Measurements from ENCODE around the gene CHST10. TPM values are rescaled to one million over a fixed set of nuclear protein-coding genes. Genes with fewer than 3 reads are reported as not detected.

Gene CHST10
- total RNA-seq, 1 experiment from 2014 or later = 24.4 TPM

DNA sequence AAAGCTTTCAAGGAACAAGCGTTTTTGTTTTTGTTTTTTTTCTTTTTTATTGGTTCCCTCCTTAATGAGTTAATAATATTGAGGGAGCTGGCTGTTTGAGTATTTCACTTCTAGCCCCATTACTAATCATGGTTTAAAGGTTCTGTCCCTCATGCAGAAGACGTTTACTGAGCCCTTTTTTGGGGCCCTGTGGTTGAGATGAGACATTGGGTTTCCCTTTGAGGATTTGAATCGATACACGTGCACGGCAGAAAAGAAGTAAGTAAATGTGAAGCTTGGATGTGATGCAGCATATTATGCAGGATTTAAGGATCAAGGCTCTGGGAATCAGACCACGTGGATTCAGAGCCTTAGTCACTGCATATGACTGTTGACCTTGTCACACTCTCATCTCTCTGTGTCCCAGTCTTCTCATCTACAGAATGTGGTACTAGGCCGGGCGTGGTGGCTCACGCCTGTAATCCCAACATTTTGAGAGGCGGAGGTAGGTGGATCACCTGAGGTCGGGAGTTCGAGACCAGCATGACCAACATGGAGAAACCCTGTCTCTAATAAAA lies 1.0 kb upstream of the CHST10 start:
- Mint-ChIP-seq H3K36me3 (no peaks in the 10 kb centered on the region), H3K4me3 (peak overlapping the region; percentile 82), H3K27ac (no peak overlapping the region), H3K4me1 (peaks cover 40% of the 10 kb centered on the region), H3K27me3 (ENCODE audit: low read depth) (no peaks in the 10 kb centered on the region), H3K9me3 (no peaks in the 10 kb centered on the region)
- ChIA-PET POLR2A (interaction anchor here (0.7 kb wide), 1 partner anchor 474 kb away, joined by 6 read pairs; no protein-coding TSS in a partner anchor), CTCF (interaction anchor here (0.6 kb wide), 1 partner anchor 200 kb away, joined by 5 read pairs; no protein-coding TSS in a partner anchor)
- DNase-seq (ENCODE audit: low spot score) (no peak), ATAC-seq (no peak)
- TF ChIP-seq, protein P1, sequence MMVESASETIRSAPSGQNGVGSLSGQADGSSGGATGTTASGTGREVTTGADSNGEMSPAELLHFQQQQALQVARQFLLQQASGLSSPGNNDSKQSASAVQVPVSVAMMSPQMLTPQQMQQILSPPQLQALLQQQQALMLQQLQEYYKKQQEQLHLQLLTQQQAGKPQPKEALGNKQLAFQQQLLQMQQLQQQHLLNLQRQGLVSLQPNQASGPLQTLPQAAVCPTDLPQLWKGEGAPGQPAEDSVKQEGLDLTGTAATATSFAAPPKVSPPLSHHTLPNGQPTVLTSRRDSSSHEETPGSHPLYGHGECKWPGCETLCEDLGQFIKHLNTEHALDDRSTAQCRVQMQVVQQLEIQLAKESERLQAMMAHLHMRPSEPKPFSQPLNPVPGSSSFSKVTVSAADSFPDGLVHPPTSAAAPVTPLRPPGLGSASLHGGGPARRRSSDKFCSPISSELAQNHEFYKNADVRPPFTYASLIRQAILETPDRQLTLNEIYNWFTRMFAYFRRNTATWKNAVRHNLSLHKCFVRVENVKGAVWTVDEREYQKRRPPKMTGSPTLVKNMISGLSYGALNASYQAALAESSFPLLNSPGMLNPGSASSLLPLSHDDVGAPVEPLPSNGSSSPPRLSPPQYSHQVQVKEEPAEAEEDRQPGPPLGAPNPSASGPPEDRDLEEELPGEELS (CRISPR knock-in tag; IDR thresholded peaks at IDR 0.05) = no peak
- TF ChIP-seq, protein P2, sequence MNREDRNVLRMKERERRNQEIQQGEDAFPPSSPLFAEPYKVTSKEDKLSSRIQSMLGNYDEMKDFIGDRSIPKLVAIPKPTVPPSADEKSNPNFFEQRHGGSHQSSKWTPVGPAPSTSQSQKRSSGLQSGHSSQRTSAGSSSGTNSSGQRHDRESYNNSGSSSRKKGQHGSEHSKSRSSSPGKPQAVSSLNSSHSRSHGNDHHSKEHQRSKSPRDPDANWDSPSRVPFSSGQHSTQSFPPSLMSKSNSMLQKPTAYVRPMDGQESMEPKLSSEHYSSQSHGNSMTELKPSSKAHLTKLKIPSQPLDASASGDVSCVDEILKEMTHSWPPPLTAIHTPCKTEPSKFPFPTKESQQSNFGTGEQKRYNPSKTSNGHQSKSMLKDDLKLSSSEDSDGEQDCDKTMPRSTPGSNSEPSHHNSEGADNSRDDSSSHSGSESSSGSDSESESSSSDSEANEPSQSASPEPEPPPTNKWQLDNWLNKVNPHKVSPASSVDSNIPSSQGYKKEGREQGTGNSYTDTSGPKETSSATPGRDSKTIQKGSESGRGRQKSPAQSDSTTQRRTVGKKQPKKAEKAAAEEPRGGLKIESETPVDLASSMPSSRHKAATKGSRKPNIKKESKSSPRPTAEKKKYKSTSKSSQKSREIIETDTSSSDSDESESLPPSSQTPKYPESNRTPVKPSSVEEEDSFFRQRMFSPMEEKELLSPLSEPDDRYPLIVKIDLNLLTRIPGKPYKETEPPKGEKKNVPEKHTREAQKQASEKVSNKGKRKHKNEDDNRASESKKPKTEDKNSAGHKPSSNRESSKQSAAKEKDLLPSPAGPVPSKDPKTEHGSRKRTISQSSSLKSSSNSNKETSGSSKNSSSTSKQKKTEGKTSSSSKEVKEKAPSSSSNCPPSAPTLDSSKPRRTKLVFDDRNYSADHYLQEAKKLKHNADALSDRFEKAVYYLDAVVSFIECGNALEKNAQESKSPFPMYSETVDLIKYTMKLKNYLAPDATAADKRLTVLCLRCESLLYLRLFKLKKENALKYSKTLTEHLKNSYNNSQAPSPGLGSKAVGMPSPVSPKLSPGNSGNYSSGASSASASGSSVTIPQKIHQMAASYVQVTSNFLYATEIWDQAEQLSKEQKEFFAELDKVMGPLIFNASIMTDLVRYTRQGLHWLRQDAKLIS (CRISPR knock-in tag; IDR thresholded peaks at IDR 0.05; ENCODE audit: borderline replicate concordance) = no peak
- TF ChIP-seq FOXJ3 (CRISPR knock-in tag; IDR thresholded peaks at IDR 0.05; ENCODE audit: borderline replicate concordance) = no peak

DNA sequence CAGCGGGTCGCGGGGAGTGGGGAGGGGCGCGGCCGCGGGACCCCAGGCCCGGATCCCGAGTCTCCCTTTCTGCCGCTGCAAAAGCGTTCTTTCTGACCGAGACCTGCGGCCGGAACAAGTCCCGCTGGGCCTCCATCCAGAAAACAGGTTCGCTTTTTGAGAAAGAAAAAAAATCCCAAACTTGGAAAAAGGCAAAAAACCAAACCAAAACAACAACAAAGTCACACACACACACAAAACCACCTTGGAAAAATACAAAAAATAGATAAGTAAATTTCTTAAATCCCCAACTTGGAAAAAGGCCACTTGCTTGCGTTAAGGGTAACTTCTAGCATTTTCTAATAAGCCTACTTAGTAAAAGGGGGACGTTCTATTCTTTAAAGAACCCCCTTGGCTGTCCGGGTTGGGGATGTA lies 250 bp upstream of the CHST10 start:
- ATAC-seq (no peak), DNase-seq (ENCODE audit: low spot score) (no peak)
- Mint-ChIP-seq H3K27me3 (ENCODE audit: low read depth) (no peaks in the 10 kb centered on the region), H3K4me3 (peak overlapping the region; percentile 82), H3K9me3 (no peaks in the 10 kb centered on the region), H3K4me1 (peaks cover 47% of the 10 kb centered on the region), H3K27ac (peak overlapping the region; percentile 92), H3K36me3 (no peaks in the 10 kb centered on the region)
- ChIA-PET POLR2A (no interaction called here), CTCF (interaction anchor here (0.9 to 3.5 kb wide), 3 partner anchors 97 to 158 kb away, joined by 3 to 23 read pairs (median 5); no protein-coding TSS in a partner anchor)
- no peak for TF ChIP-seq FOXP1 (CRISPR knock-in tag; IDR thresholded peaks at IDR 0.05; ENCODE audit: borderline replicate concordance)
- TF ChIP-seq, protein P1 (CRISPR knock-in tag; IDR thresholded peaks at IDR 0.05) = no peak
- TF ChIP-seq, protein P3, sequence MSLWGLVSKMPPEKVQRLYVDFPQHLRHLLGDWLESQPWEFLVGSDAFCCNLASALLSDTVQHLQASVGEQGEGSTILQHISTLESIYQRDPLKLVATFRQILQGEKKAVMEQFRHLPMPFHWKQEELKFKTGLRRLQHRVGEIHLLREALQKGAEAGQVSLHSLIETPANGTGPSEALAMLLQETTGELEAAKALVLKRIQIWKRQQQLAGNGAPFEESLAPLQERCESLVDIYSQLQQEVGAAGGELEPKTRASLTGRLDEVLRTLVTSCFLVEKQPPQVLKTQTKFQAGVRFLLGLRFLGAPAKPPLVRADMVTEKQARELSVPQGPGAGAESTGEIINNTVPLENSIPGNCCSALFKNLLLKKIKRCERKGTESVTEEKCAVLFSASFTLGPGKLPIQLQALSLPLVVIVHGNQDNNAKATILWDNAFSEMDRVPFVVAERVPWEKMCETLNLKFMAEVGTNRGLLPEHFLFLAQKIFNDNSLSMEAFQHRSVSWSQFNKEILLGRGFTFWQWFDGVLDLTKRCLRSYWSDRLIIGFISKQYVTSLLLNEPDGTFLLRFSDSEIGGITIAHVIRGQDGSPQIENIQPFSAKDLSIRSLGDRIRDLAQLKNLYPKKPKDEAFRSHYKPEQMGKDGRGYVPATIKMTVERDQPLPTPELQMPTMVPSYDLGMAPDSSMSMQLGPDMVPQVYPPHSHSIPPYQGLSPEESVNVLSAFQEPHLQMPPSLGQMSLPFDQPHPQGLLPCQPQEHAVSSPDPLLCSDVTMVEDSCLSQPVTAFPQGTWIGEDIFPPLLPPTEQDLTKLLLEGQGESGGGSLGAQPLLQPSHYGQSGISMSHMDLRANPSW (CRISPR knock-in tag; conservative IDR thresholded peaks at IDR 0.05; ENCODE audit: low read depth) = no peak
- TF ChIP-seq ZNF138 (CRISPR knock-in tag; conservative IDR thresholded peaks at IDR 0.05) = no peak
- TF ChIP-seq ZNF396 (CRISPR knock-in tag; IDR thresholded peaks at IDR 0.05; ENCODE audit: borderline replicate concordance) = no peak
- TF ChIP-seq RORB (CRISPR knock-in tag; IDR thresholded peaks at IDR 0.05) = no peak
- no peak for TF ChIP-seq TEAD4 (CRISPR knock-in tag; IDR thresholded peaks at IDR 0.05)
- TF ChIP-seq, protein P4, sequence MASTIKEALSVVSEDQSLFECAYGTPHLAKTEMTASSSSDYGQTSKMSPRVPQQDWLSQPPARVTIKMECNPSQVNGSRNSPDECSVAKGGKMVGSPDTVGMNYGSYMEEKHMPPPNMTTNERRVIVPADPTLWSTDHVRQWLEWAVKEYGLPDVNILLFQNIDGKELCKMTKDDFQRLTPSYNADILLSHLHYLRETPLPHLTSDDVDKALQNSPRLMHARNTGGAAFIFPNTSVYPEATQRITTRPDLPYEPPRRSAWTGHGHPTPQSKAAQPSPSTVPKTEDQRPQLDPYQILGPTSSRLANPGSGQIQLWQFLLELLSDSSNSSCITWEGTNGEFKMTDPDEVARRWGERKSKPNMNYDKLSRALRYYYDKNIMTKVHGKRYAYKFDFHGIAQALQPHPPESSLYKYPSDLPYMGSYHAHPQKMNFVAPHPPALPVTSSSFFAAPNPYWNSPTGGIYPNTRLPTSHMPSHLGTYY (CRISPR knock-in tag; IDR thresholded peaks at IDR 0.05) = no peak
- TF ChIP-seq CREM (CRISPR knock-in tag; IDR thresholded peaks at IDR 0.05) = no peak
- TF ChIP-seq RELA (CRISPR knock-in tag; IDR thresholded peaks at IDR 0.05; ENCODE audit: borderline replicate concordance) = no peak
- TF ChIP-seq, protein P5, sequence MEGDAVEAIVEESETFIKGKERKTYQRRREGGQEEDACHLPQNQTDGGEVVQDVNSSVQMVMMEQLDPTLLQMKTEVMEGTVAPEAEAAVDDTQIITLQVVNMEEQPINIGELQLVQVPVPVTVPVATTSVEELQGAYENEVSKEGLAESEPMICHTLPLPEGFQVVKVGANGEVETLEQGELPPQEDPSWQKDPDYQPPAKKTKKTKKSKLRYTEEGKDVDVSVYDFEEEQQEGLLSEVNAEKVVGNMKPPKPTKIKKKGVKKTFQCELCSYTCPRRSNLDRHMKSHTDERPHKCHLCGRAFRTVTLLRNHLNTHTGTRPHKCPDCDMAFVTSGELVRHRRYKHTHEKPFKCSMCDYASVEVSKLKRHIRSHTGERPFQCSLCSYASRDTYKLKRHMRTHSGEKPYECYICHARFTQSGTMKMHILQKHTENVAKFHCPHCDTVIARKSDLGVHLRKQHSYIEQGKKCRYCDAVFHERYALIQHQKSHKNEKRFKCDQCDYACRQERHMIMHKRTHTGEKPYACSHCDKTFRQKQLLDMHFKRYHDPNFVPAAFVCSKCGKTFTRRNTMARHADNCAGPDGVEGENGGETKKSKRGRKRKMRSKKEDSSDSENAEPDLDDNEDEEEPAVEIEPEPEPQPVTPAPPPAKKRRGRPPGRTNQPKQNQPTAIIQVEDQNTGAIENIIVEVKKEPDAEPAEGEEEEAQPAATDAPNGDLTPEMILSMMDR (IDR thresholded peaks at IDR 0.05) = no peak
- TF ChIP-seq CREB1 (CRISPR knock-in tag; IDR thresholded peaks at IDR 0.05) = no peak
- TF ChIP-seq HMGA2 (CRISPR knock-in tag; IDR thresholded peaks at IDR 0.05) = no peak

Measured in WTC11 (cell line).